Tibial artery (tissue), 4 donors: ENCODE data around the gene LYRM7.

Experiments
- DNase-seq, 2 donors: peaks; one replicate each; pipeline ENCODE4 v3.0.0-alpha.2; 2019
- H3K27ac ChIP-seq, 2 donors: fragments of 200-600 bp; sonication (generic) in 1 of 2; 1 replicate in 1 of 2; 2 replicates in 1 of 2; pipeline ENCODE4 v1.5.1; 2018 to 2019; ENCODE audit warnings: mild to moderate bottlenecking in 1 of 2
- H3K27me3 ChIP-seq, 2 donors: fragments of 200-600 bp; sonication (generic) in 1 of 2; one replicate each; pipeline versions ENCODE4 v1.5.1 to v1.6.0; 2016 to 2019
- H3K36me3 ChIP-seq, 3 donors: fragments of 200-600 bp; sonication (generic) in 2 of 3; one replicate each; pipeline ENCODE4 v1.5.1; 2016 to 2019; ENCODE audit warnings: mild to moderate bottlenecking in 2 of 3
- H3K4me1 ChIP-seq, 4 donors: fragments of 200-600 bp; sonication (generic) in 2 of 4; 1 replicate in 3 of 4; 2 replicates in 1 of 4; pipeline ENCODE4 v1.5.1; 2016 to 2019
- H3K4me3 ChIP-seq, 2 donors: fragments of 200-600 bp; sonication (generic) in 1 of 2; 1 replicate in 1 of 2; 2 replicates in 1 of 2; pipeline ENCODE4 v1.5.1; 2018 to 2019; ENCODE audit warnings: mild to moderate bottlenecking in 2 of 2
- H3K9me3 ChIP-seq, 3 donors: fragments of 200-600 bp; sonication (generic) in 1 of 3; one replicate each; pipeline ENCODE4 v1.5.1; 2016 to 2019
- intact Hi-C: fragments of 100-400 bp; cut with DNase I; formaldehyde crosslinking; loops from one replicate; pipeline ENCODE4 v1.15.0; 2023; ENCODE audit warnings: low total_unique reads
- TF ChIP-seq, protein P1 (sequence below), 2 experiments: fragments of 200-600 bp in 1 of 2; fragments of 450-650 bp in 1 of 2; IDR thresholded peaks; one replicate each; pipeline ENCODE4 v1.5.1; 2017 to 2019; ENCODE audit warnings: antibody characterized with exemption in 2 of 2, mild to moderate bottlenecking in 1 of 2, moderate library complexity in 1 of 2

The LYRM7 gene

GRCh38 chr5:131217791-131218190 is 47.0 kb downstream of the LYRM7 start:
- TF ChIP-seq, protein P1, sequence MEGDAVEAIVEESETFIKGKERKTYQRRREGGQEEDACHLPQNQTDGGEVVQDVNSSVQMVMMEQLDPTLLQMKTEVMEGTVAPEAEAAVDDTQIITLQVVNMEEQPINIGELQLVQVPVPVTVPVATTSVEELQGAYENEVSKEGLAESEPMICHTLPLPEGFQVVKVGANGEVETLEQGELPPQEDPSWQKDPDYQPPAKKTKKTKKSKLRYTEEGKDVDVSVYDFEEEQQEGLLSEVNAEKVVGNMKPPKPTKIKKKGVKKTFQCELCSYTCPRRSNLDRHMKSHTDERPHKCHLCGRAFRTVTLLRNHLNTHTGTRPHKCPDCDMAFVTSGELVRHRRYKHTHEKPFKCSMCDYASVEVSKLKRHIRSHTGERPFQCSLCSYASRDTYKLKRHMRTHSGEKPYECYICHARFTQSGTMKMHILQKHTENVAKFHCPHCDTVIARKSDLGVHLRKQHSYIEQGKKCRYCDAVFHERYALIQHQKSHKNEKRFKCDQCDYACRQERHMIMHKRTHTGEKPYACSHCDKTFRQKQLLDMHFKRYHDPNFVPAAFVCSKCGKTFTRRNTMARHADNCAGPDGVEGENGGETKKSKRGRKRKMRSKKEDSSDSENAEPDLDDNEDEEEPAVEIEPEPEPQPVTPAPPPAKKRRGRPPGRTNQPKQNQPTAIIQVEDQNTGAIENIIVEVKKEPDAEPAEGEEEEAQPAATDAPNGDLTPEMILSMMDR (IDR thresholded peaks at IDR 0.05) = no peak
- Histone ChIP-seq H3K27me3 (no peaks in the 10 kb centered on the region), H3K4me1 (peaks cover 0 to 3% (median 0%) of the 10 kb centered on the region in 4 donors), H3K9me3 (no peaks in the 10 kb centered on the region), H3K4me3 (no peak overlapping the region), H3K36me3 (no peaks in the 10 kb centered on the region), H3K27ac (no peak overlapping the region)
- no peak for DNase-seq
- intact Hi-C loops = no loop called here

DNA sequence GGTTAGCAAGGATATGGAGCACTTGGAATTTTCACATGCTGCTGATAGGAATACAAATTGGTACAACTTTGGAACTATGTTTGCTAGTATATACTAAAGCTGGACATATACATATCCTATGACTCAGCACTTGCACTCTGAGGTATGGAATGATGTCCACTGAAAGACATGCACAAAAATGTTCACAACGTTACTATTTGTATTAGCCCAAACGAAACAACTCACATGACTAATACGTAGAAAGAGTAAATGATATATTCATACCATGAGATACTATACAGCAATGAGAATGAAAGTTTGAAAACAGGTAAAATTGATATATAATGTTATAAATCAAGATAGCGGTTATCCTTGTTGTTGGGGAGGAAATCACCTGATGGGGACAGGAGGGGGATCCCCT is 47.6 kb downstream of the LYRM7 start:
- TF ChIP-seq, protein P1 (IDR thresholded peaks at IDR 0.05) = no peak
- intact Hi-C loops = no loop called here
- no peaks in the 10 kb centered on the region for H3K36me3 ChIP-seq
- H3K27me3 ChIP-seq = no peaks in the 10 kb centered on the region
- no peak overlapping the region for H3K4me3 ChIP-seq
- H3K9me3 ChIP-seq = no peaks in the 10 kb centered on the region
- DNase-seq = no peak
- peaks cover 0 to 3% (median 0%) of the 10 kb centered on the region in 4 donors for H3K4me1 ChIP-seq
- no peak overlapping the region for H3K27ac ChIP-seq

DNA sequence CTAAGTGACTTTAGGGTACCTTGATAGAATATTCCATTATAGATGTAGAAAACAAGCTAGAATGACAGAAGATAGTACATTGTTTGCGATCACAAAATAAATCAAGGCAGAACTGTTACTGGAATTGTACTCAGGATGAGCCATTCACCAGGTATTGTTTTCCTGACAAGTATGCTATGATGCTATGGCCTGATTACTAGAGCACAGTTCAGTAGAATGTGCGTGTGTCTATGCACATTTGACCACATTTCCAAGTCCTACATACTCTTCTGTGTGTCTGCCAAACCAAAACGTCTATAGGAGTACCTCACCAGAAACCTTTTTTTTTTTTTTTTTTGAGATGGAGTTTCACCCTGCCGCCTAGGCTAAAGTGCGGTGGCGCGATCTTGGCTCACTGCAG is 49.8 kb downstream of the LYRM7 start:
- DNase-seq = no peak
- H3K4me3 ChIP-seq = no peak overlapping the region
- H3K36me3 ChIP-seq = no peaks in the 10 kb centered on the region
- H3K9me3 ChIP-seq = no peaks in the 10 kb centered on the region
- intact Hi-C loops = no loop called here
- no peaks in the 10 kb centered on the region for H3K4me1 ChIP-seq
- TF ChIP-seq, protein P1 (IDR thresholded peaks at IDR 0.05) = no peak
- no peak overlapping the region for H3K27ac ChIP-seq
- H3K27me3 ChIP-seq = no peaks in the 10 kb centered on the region

DNA sequence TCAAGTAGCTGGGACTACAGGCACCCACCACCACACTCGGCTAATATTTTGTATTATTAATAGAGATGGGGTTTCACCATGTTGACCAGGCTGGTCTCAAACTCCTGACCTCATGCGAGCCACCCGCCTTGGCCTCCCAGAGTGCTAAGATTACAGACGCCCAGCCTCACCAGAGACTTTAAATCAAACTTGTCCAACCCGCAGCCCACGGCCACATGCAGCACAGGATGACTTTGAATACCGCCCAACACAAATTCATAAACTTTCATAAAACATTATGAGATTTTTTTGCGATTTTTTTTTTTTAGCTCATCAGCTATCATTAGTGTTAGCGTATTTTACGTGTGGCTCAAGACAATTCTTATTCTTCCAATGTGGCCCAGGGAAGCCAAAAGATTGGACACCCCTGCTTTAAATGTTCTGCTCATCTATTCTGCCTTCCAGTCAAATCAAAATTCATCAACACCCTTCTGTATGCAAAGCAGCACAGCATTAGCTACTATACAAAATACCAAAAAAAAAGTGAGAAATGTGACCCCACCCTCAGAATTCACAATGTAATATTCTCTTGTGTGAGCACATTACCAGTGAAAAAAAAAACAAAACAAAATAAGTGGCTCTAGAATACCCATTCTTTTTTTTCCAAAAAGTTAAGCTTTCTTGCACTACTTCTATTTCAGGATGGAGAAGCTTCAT is 50.4 kb downstream of the LYRM7 start:
- H3K4me3 ChIP-seq = no peak overlapping the region
- H3K27me3 ChIP-seq = no peaks in the 10 kb centered on the region
- no peaks in the 10 kb centered on the region for H3K4me1 ChIP-seq
- DNase-seq = no peak
- H3K27ac ChIP-seq = no peak overlapping the region
- no peaks in the 10 kb centered on the region for H3K9me3 ChIP-seq
- TF ChIP-seq, protein P1 (IDR thresholded peaks at IDR 0.05) = no peak
- H3K36me3 ChIP-seq = no peaks in the 10 kb centered on the region
- intact Hi-C loops = no loop called here

- H3K36me3 ChIP-seq = no peaks in the 10 kb centered on the region
- H3K4me1 ChIP-seq = no peaks in the 10 kb centered on the region
- H3K4me3 ChIP-seq = no peak overlapping the region
- TF ChIP-seq, protein P1 (IDR thresholded peaks at IDR 0.05) = no peak
- no peak for DNase-seq
- H3K9me3 ChIP-seq = no peaks in the 10 kb centered on the region
- no peak overlapping the region for H3K27ac ChIP-seq
- intact Hi-C loops = no loop called here
- H3K27me3 ChIP-seq = no peaks in the 10 kb centered on the region
Measured at GRCh38 chr5:131221888-131222287, 51.1 kb downstream of the LYRM7 start.

DNA sequence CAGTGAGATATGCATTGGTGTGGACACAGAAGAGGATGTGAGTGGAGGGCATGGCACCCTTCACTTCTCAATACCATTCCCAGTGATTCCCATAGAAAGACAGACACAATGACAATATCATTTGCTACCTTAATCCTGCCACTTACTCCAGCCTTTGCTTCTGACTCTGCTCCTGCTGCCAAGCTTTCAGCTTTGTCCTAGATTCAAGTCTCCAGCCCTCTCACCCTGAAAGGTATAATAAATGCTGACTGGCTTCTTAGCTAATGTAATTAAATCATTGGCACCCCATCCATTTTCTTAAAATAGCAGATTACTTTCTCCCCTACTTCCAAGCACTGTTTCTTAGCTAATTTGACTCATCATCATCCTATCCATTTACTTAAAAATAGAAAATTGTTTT is 52.0 kb downstream of the LYRM7 start:
- TF ChIP-seq, protein P1 (IDR thresholded peaks at IDR 0.05) = no peak
- Histone ChIP-seq H3K27ac (no peak overlapping the region), H3K9me3 (no peaks in the 10 kb centered on the region), H3K4me3 (no peak overlapping the region), H3K27me3 (no peaks in the 10 kb centered on the region), H3K36me3 (no peaks in the 10 kb centered on the region), H3K4me1 (no peaks in the 10 kb centered on the region)
- intact Hi-C loops = no loop called here
- no peak for DNase-seq
